Neural progenitor cell (in vitro differentiated cells): Measurements from ENCODE around the gene TLCD1.

ENCODE experiments used
- CTCF ChIP-seq: fragments of 200-600 bp; sonication (generic); IDR thresholded peaks from 2 replicates; pipeline ENCODE4 v1.5.1; 2017; ENCODE audit warnings: antibody characterized with exemption, mild to moderate bottlenecking
- EZH2phosphoT487 ChIP-seq: fragments of 200-600 bp; sonication (generic); IDR thresholded peaks from 2 replicates; pipeline ENCODE4 v1.6.1; 2017; ENCODE audit warnings: antibody characterized with exemption

- no peak for TF ChIP-seq EZH2phosphoT487
- TF ChIP-seq CTCF = no peak
Observed at GRCh38 chr17:28698253-28698941, 27.6 kb downstream of the TLCD1 start.
